ENCODE measurements around the gene ERFE.
A peak's percentile ranks its signal among the peaks of the same experiment; 100 is the strongest.
"Not testable (repeated sequence)": the region's sequence is repeated elsewhere in the genome, so short reads cannot be mapped to it uniquely, and the experiment has no call there.

ERFE gene, protein sequence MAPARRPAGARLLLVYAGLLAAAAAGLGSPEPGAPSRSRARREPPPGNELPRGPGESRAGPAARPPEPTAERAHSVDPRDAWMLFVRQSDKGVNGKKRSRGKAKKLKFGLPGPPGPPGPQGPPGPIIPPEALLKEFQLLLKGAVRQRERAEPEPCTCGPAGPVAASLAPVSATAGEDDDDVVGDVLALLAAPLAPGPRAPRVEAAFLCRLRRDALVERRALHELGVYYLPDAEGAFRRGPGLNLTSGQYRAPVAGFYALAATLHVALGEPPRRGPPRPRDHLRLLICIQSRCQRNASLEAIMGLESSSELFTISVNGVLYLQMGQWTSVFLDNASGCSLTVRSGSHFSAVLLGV

DNA sequence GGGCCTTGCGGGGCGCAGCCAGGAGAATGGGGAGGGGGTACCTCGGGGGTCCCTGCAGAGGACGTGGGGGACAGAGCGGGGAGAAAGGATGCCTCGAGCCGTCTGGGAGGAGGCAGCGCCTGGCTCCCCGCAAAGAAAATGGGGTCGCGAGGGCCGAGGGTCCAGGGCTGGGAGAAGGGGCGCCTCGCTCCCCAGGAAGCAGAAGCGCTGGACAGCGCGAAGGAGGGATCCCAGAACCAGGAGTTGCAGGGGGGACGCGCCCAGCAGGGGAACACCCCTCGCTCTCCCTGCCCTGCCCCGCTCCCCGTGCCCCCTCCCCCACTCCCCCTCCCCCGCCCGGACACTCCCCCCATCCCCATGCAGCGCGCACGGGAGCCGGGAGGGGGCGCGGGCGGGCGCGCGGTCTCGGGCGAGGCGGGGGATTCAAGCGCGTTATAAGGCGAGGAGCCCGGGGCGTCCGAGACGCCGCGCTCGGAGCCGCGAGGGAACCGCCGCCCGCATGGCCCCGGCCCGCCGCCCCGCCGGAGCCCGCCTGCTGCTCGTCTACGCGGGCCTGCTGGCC is at the start of gene ERFE:
Gene ERFE, plus strand, starts transcription at position 462 of the 562 bp plus-strand sequence. Its CDS starts 38 bp downstream, at position 500.
- peak; percentile 30 for DNase-seq

DNA sequence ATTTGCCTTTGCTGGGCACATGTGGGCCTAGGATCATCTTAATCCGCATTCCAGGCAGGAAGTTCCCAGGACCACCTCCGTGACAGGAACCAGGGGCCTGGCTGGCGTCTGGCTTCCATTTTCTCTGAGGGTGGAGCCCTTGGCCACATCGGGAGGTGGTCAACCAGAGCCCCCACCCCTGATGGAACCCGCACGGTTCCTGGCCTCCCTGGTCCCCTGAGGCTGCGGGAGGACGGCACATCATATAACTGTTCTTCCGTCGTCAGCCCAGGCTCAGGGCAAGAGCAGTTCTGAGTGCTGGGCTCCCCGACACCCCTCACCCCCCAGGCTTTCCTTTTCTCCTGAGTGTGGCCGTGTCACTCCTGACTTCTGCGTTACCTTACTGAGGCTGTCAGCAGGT is 45.2 kb upstream of the ERFE start:
- no peak for DNase-seq

DNA sequence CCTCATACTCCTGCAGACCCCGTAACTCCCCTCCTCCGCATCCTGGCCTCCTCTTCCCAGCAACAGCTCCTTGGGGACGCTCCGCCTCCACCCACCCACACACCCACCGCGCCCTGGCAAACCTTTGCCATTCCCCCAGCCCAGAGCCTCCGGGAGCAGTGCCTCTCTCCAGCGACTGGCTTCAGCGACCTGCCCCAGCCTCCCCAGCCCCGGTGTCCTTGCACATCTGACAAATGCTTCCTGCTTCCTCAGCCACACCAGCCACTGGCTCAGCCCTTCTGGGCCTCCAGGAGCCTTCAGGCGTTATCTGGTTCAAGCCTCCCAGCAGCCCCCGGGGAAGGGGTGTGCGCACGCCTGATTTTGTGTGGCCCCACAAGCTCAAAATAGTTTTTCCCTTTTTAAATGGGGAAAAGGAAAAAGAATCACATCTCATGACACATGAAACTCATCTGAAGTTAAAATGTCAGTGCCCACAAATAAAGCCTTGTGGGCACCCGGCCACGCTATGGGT is 44.4 kb upstream of the ERFE start:
- DNase-seq = no peak

DNA sequence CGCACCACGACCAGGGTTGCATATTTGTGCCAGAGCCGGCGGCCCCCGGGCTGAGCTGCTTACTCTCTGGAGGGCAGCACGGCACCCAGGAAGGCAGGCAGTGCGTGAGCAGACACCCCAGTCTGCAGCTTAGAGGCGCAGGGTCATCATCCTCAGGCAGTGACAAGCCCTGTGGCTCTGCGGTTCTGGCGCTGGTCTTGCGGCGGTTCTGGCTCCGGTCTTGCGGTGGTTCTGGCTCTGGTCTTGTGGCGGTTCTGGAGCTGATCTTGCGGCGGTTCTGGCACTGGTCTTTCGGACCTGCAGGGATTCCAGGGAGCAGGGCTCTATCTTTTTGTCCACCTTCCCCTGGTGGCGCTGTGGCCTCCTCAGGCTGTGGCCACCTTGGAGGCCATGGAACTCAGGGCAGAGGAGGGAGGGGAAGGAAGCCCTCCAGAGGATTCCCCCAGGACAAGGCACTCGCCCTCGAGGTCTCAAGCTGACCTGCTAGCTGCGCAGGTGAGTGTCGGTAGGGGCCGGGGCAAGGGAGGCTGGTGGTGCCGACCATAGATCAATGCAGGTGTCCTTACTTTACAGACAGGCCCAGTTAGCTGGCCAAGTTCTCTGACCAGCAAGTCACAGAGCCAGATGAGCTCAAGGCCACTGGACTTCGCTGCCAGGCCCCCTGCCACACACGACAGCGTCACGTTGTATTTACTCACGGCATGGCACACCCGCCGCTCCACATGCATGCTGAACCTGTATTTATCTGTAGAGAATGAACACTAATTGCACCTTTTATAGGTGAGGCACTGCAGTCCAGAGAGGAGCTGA is 43.7 kb upstream of the ERFE start:
- no peak for DNase-seq

DNA sequence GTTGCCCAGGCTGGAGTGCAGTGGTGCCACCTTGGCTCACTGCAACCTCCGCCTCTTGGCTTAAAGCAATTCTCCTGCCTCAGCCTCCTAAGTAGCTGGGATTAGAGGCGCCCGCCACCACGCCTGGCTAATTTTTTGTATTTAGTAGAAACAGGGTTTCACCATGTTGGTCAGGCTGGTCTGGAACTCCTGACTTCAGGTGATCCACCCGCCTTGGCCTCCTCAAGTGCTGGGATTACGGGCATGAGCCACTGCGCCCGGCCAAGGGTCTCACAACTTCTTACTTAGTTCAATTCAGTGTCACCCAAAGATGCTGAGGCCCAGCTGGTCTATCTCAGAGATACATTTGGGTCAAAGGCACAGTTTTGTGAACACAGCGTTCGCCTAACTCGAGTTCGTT is 43.1 kb upstream of the ERFE start:
- not testable (repeated sequence) for DNase-seq

DNA sequence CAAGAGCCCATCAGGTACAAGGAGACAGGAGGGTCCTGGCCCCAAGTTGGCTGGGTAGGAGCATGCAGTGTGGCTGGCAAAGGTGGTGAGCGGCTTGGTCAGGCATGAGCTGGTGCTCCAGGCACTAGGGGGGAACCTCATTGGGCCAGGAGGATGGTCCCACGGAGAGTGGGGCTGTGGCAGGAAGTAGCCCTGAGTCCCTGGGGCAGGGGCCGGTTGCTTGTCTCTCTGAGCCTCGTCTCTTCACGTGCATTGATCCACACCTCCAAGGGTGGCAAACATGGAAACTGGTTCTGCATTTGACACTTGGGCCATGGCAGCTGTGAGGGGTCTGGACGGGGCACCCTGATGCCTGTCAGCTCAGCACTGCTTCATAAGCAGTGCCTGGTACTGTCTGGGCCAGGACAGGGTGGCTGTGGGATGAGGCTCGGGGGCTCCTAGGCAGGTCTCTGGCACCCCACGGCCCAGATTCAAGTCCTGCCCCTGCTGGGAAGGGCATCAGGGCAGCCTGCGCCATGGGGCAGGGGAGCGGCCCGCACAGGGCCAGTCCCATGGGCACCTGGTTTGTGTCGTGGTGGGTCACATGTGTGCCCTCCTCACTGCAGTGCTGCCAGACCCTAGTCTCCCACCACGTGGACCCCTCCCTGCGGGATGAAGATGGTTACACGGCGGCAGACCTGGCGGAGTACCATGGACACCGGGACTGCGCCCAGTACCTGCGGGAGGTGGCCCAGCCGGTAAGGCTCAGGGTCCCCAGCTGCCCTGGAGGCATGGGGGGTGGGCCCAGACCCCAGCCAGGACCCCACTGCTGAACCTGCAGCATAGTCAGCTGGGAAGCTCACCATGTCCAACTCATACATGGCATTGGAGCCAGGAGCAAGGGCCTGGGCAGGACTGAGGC is 42.2 kb upstream of the ERFE start:
- no peak for DNase-seq

DNA sequence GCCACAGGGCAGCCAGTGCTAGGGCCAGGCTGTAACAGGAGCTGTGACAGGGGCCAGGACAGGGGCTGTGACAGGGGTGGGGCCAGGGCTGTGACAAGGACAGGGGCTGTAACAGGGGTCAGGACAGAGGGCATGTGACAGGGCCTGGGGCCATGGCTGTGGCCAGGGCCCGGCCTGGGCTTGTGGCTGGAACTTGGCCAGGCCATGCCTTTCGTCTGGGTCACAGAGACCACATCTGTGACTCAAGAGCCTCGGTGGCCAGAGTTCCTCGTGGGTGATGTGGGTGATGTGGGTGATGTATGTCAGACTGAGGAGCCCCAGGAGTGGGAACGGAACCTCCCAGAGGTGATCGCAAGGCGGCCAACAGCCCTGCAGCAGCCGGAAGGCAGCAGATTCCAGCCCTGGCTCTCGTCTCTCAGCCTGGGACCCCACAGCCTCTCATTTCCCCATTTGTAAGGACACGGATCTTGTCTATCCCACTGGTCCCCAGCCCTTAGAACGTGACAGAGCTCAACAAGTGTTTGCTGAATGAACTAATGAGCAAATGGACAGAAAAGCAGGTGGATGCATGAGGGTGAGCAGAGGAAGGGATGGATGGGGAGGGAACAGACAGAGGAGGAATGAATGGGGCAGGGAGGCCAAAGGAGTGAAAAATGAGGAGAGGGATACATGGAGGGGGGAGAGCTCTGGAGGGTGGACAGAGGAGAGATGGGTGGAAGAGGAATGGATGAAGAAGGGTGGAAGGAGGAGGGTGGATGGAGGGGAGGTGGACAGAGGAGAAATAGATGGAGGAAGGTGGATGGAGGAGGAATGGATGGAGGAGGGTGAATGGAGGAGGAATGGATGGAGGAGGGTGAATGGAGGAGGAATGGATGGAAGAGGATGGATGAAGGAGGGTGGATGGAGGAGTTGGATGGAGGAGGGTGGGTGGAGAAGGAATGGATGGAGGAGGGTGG is 41.3 kb upstream of the ERFE start:
- DNase-seq = no peak

DNA sequence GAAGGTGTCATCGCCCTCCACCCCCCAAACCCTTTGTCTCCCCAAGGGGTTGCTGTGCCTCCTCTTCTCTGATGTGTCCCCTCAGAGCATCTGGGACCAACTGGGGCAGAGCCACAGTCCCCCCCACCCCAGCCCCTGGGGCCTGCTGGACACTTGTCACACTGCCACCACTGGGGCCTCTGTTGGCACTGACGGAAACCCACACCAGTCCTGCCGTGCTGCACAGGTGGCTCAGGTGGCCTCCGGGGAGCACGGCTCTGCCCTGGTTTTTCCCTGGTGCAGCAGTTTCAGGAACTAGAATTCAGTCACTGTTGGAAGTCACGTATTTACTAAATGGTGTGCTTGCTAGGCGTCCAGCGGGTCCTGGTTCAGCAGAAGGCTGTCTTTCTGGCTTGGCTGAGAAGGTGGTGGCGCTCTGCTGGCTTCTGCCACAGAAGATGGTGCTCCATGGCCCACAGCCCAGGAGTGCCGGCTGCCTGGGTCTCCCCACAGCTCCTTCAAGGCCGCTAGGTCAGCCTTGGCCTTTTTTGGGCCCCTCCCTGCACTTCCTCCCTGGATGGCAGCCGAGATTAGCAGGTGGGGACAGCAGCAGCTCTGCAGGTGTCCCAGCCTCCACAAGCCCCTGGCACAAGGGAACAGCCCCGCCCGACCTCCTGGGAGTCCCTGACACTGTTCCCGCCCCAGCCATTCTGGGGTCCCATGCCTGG is 38.9 kb upstream of the ERFE start:
- no peak for DNase-seq

DNA sequence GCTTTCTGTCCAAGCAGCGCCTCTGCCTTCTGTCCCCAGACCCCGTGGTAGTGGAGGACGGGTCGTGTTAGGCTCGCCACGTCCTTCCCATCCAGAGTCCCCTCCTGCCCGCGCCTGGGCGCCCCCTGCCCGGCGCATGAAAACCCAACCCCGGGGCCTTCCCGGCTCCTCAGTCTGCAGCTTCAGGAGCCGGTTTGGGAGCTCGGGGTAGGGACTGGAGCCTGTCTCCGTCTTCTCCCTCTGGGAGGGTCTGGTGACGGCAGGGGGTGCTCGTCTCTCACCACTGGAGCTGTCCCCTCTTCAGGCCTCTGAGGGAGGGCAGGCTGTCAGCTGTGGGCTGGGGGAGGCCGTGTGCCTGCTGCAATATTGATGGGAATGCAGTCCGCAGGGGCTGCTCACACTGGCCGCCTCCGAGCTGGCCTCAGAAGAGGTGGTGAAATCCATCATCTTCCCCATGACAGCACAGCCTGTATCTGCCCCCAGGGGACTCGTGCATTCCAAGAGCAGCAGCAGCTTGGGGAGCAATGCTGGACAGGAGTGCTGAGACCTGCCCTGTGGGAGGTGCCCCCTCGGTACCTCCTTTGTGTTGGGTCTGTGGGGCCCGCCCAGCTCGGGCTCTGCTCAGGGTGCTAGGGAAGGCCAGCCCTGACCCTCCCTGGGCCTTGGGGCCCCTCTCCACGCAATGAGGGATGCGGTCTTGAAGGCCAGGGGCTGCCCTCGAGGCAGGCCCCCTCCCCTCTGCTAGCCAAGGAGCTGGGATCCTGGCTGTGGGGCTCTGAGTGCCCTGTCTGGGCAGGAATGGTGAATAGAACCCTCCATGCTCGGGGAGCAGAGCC is 38.1 kb upstream of the ERFE start:
- DNase-seq = no peak

DNA sequence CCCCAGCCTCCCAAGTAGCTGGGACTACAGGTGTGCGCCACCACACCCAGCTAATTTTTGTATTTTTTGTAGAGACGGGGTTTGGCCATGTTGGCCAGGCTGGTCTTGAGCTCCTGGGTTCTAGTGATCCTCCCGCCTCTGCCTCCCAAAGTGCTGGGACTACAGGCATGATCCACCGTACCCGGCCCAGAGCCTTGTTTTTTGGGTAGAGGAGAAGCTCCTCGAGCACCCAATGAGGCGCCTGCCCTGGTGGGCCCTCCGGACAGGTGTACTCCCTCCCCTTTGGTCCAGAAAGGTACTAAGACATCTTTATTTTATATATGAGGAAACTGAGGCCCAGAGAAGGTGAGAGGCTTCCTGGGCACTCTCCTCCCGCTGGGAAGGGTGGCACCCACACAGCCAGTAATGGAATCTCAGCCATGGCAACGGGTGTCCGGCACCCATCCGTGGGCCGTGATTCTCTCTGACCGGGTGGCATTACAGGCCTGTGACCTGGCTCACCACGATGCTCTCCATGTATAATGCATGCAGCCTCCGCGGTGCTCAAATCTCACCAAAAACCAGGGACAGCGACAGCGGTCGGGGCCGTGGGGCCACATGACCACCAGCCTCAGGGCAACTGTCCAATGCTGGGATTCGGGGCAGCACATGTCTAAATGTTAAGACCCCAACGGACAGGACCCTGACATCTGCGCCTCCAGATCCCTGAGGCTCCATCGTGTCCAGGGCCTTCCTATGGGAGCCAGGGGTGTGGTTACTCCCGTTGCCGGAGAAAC is 37.1 kb upstream of the ERFE start:
- DNase-seq = no peak

DNA sequence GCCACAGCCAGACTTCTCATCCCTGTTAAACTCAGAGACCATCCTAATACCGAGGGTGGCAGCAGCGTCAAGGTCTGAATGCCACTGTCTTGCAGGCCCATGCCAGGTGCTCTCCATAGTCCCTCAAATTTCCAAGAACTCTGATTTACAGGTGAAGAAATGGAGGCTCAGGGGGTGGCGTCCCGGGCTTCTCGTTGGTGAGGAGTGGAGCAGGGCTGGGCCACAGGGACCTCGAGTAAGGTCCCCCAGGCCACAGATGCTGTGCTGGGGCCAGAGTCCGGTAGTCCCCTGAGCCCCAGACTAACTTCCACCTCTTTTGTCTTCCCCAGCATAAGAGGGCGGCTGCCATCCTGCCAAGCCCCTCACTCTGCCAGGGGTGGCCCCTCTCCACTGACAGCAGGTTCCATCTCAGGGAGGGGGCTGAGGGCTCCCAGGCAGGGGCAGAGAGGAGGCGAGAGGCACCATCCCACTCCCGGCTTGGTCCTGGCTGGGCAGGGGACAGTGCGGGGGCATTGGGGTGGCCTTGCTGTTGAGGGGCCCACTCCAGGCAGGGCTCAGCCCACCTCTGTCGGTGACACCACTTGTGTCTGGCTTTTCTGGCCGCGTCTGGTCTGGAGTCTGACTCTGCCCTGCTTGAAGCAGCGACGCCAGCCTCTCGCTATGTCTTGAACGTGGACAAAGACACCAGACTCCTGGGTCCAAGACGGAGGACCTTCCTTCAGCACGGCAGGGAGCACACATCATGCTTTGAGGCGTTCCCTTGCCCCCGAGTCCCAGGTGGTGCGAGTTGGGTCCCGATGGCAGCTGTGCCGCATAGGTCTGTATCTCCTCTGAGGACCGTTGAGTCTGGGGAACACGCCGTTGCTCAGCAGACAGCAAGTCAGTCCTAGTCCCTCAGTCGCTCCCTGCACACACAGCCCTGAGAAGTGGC is 36.2 kb upstream of the ERFE start:
- DNase-seq = no peak

DNA sequence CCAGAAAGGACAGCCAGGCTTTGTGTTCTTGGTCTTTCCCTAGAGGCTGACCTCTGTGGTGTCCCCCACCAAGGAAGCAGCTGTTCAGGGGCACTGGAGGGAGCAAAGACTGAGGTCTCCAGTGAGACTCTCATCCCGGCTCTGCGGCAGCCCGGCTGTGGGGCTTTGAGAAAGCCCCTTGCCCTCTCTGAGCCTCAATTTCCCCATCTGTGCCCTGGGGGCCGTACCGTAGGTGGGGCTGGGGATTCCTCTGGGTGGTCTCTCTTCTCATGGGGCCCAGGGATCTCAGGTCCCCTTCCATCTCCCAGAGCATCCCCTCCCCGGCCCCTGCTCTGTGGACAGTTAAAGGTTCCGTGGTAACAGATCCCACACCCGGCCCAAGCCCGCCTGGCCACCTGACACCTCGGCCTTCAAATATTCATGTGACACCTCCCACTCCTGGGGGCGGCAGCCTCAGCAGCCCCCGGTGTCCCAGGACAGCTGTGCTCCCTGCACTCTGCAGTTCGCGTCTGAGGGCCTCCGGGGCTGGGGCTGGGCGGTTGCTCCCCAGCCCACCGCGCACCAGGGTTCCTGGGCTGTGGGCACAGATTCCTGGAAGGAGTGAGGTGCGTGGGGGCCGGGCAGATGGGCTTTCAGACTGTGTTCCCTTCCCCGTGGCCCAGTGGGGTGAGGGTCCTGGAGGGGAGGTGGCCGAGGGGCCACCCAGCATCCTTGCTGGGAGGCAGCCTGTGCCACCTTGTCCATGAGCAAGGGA is 35.4 kb upstream of the ERFE start:
- no peak for DNase-seq

DNA sequence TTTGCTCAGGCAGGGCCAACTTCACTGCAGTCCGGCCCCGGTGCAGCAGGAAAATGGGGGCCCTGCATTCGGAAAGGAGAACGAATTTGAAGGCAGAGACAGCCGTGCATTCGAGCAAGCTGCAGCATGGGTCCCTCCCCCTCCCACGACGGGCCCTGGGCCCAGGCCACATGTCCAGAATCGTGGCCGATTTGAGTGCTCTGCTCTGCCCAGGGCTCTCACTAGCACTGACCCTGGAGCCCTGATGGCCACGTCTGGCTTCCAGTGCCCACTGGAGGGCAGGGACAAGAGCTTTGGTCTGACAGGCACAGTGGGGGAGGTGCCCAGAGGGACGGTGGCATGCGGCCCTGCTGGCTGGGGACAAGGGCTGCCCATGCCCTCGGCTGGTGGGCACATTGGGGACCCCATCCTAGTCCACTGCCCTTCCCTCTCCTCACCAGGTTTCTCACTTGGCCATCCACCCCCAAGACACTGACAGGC is 34.7 kb upstream of the ERFE start:
- no peak for DNase-seq

DNA sequence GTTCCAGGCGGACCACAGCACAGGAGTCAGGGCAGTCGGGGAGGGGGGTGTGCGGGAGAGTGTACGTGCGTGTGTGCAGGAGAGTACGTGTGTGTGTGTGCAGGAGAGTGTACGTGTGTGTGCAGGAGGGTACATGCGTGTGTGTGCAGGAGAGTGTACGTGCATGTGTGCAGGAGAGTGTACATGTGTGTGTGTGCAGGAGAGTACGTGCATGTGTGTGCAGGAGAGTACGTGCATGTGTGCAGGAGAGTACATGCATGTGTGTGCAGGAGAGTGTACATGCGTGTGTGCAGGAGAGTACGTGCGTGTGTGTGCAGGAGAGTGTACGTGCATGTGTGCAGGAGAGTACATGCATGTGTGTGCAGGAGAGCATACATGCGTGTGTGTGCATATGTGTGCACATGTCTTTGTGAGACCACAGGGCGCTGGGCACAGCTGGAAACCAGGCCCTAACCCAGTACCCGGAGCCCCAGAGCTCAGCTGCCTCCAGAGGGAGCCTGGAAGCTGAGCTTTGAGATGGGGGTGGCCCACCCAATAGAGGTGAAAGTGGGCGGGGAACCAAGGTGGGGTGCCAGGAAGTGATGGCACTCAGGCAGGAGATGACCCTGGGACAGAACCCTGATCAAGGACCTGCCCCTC is 34.2 kb upstream of the ERFE start:
- no peak for DNase-seq

DNA sequence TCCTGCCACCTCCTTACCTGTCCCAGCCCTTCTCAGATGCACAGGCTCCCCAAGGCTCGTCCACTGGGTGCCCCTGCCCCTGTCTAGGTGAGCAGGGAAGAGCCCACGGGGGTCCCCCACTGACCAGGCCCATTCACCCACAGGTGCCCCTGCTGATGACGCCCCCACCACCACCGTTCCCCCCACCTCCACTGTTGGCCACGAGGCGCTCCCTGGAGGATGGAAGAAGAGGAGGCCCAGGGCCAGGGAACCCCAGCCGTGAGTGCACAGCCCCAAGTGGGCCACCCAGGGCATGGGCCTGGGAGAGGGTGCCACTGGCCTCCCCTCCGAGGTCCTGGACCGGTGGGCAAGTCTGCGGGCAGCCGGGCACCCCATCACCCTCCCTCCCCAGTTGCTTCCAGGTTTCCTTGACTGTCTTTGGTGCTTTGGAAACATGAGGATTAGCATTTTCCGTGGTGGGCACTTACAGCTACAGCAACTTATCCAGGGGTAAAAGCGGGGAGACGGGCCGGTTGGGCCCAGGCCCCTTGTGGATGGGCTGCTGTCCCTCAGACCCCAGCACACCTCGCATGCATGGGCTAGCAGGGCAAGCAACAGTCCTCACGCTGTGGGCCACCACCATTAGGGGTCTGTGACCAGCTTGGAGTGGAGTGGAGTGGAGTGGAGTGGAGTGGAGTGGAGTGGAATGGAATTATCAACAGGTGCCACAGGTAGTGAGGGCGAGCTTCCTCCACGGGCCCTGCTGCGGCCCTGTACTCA is 33.5 kb upstream of the ERFE start:
- no peak for DNase-seq

DNA sequence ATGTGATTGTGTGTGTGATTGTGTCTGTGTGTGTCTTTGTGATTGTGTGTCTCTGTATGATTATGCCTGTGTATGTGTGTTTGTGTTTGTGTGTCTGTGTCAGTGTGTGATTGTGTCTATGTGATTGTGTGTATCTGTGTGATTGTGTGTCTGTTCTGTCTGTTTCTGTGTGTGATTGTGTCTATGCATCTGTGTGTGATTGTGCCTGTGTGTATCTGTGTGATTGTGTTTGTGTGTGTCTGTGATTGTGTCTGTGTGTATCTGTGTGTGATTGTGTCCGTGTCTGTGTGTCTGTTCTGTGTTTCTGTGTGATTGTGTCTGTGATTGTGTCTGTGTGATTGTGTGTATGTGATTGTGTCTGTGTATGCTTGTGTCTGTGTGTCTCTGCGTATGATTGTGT is 32.4 kb upstream of the ERFE start:
- no peak for DNase-seq

Data from activated T-cell treated with anti-CD3 and anti-CD28 coated beads for 4 hours (primary cell).